ENCODE data around the gene SKA2. TPM values are rescaled to one million over a fixed set of nuclear protein-coding genes. Genes with fewer than 3 reads are reported as not detected.

The SKA2 gene, protein sequence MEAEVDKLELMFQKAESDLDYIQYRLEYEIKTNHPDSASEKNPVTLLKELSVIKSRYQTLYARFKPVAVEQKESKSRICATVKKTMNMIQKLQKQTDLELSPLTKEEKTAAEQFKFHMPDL
- polyA plus RNA-seq (2011; rRNA removed) (9.7 and 29.3 TPM in 2 replicates), polyA minus RNA-seq (2011; rRNA and poly(A)+ RNA removed) (9.3 and 9.9 TPM in 2 replicates)

GRCh38 chr17:59154721-59155438 is at the start of gene SKA2:
Gene SKA2, minus strand, starts transcription at chr17:59155186. Its CDS starts 23 bp downstream, at chr17:59155163.
- ChIA-PET POLR2A (interaction anchor here (0.5 to 1.2 kb wide), 4 partner anchors 8 to 737 kb away, joined by 3 to 4 read pairs (median 4); no protein-coding TSS in a partner anchor), CTCF (interaction anchor here (1.2 kb wide), 1 partner anchor 9 kb away, joined by 3 read pairs; no protein-coding TSS in a partner anchor)
- TF ChIP-seq, protein P1, sequence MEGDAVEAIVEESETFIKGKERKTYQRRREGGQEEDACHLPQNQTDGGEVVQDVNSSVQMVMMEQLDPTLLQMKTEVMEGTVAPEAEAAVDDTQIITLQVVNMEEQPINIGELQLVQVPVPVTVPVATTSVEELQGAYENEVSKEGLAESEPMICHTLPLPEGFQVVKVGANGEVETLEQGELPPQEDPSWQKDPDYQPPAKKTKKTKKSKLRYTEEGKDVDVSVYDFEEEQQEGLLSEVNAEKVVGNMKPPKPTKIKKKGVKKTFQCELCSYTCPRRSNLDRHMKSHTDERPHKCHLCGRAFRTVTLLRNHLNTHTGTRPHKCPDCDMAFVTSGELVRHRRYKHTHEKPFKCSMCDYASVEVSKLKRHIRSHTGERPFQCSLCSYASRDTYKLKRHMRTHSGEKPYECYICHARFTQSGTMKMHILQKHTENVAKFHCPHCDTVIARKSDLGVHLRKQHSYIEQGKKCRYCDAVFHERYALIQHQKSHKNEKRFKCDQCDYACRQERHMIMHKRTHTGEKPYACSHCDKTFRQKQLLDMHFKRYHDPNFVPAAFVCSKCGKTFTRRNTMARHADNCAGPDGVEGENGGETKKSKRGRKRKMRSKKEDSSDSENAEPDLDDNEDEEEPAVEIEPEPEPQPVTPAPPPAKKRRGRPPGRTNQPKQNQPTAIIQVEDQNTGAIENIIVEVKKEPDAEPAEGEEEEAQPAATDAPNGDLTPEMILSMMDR (IDR thresholded peaks at IDR 0.05; ENCODE audit: insufficient read depth, low read depth, low read length), result no peak
- no peak for DNase-seq (ENCODE audit: low read depth)
- Histone ChIP-seq H3K4me3 (ENCODE audit: low read depth, low read length) (peak within 1 kb of the TSS; percentile 60), H3K36me3 (ENCODE audit: control insufficient read depth, insufficient read depth, low read length) (no peaks in the 10 kb centered on the region), H3K27me3 (ENCODE audit: control insufficient read depth, insufficient read depth, low read length) (no peaks in the 10 kb centered on the region)

- Histone ChIP-seq H3K27me3 (ENCODE audit: control insufficient read depth, insufficient read depth, low read length) (no peaks in the 10 kb centered on the region), H3K36me3 (ENCODE audit: control insufficient read depth, insufficient read depth, low read length) (peaks cover 2% of the 10 kb centered on the region; the same call in 1 of the 2 replicates), H3K4me3 (ENCODE audit: low read depth, low read length) (no peak overlapping the region)
- CTCF ChIA-PET, result no interaction called here
- DNase-seq (ENCODE audit: low read depth), result no peak
- TF ChIP-seq, protein P1 (IDR thresholded peaks at IDR 0.05; ENCODE audit: insufficient read depth, low read depth, low read length), result no peak
- POLR2A ChIA-PET, result no interaction called here
These were observed 47.3 kb upstream of the SKA2 start for GRCh38 chr17:59202320-59202719.

- TF ChIP-seq, protein P1 (IDR thresholded peaks at IDR 0.05; ENCODE audit: insufficient read depth, low read depth, low read length), result no peak
- Histone ChIP-seq H3K4me3 (ENCODE audit: low read depth, low read length) (no peak overlapping the region), H3K36me3 (ENCODE audit: control insufficient read depth, insufficient read depth, low read length) (peaks cover 2% of the 10 kb centered on the region; the same call in 1 of the 2 replicates), H3K27me3 (ENCODE audit: control insufficient read depth, insufficient read depth, low read length) (no peaks in the 10 kb centered on the region)
- ChIA-PET CTCF (no interaction called here), POLR2A (no interaction called here)
- DNase-seq (ENCODE audit: low read depth), result no peak
These were observed 44.4 kb upstream of the SKA2 start for GRCh38 chr17:59199398-59199797.

DNA sequence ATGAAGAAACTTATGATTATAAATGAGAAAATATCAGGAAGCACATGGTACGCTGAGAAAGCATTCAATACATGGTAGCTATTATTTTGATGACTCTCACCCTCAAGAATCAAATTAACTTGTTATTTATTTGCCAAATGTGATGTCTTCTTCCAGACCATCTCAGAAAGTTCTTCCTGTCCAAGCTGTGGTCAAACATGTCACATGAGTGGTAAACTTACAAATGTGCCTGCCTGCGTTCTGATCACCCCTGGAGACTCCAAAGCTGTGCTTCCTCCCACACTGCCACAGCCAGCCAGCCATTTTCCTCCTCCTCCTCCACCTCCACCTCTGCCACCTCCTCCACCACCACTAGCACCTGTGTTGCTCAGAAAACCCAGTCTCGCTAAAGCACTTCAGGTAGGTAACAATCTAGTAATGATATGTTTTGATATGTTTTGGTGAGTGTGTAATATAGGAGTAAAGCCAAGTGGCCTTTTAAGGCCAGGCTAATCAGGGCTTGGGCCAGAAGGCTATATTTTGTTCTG is 38.4 kb upstream of the SKA2 start:
- DNase-seq (ENCODE audit: low read depth), result no peak
- no peaks in the 10 kb centered on the region for H3K36me3 ChIP-seq (ENCODE audit: control insufficient read depth, insufficient read depth, low read length)
- TF ChIP-seq, protein P1 (IDR thresholded peaks at IDR 0.05; ENCODE audit: insufficient read depth, low read depth, low read length), result no peak
- POLR2A ChIA-PET, result no interaction called here
- no peak overlapping the region for H3K4me3 ChIP-seq (ENCODE audit: low read depth, low read length)
- no peaks in the 10 kb centered on the region for H3K27me3 ChIP-seq (ENCODE audit: control insufficient read depth, insufficient read depth, low read length)
- CTCF ChIA-PET, result no interaction called here

GRCh38 chr17:59190806-59191205 is 35.8 kb upstream of the SKA2 start:
- TF ChIP-seq, protein P1 (IDR thresholded peaks at IDR 0.05; ENCODE audit: insufficient read depth, low read depth, low read length), result no peak
- Histone ChIP-seq H3K27me3 (ENCODE audit: control insufficient read depth, insufficient read depth, low read length) (no peaks in the 10 kb centered on the region), H3K4me3 (ENCODE audit: low read depth, low read length) (no peak overlapping the region), H3K36me3 (ENCODE audit: control insufficient read depth, insufficient read depth, low read length) (no peaks in the 10 kb centered on the region)
- DNase-seq (ENCODE audit: low read depth), result no peak
- ChIA-PET CTCF (interaction anchor here (0.6 to 1.3 kb wide), 2 partner anchors 10 to 38 kb away, joined by 3 read pairs; no protein-coding TSS in a partner anchor), POLR2A (no interaction called here)
